PFSK-1 (cell line): ENCODE measurements around the gene DLGAP1.

ENCODE experiments used
- FOXP2 ChIP-seq: optimal IDR thresholded peaks from 2 replicates; pipeline ENCODE3; 2011; ENCODE audit warnings: borderline replicate concordance, control low read depth, inconsistent platforms; ENCODE audit not compliant: insufficient read depth; ENCODE audit errors: extremely low read length, extremely low read depth
- POLR2AphosphoS5 ChIP-seq: IDR thresholded peaks from 2 replicates; pipeline ENCODE4 v1.6.1; 2012; ENCODE audit warnings: low read depth, mild to moderate bottlenecking, control low read depth, low read length, moderate library complexity
- REST ChIP-seq, 2 experiments: IDR thresholded peaks; 2 replicates each; pipeline versions ENCODE4 v1.6.1 to v1.8.0; 2011 to 2012; ENCODE audit warnings: low read depth in 2 of 2, low read length in 2 of 2, control low read depth in 1 of 2, inconsistent platforms in 1 of 2, mild to moderate bottlenecking in 1 of 2, moderate library complexity in 1 of 2; ENCODE audit not compliant: insufficient read depth in 1 of 2
- TAF1 ChIP-seq: IDR thresholded peaks from 2 replicates; pipeline ENCODE4 v1.6.1; 2012; ENCODE audit warnings: low read length, control low read depth, borderline replicate concordance; ENCODE audit not compliant: insufficient read depth

GRCh38 chr18:3624546-3624934 is 830.6 kb downstream of the DLGAP1 start:
- TF ChIP-seq TAF1, result peak; percentile 23; the same call in 1 of the 2 replicates
- no peak for TF ChIP-seq POLR2AphosphoS5
- no peak for TF ChIP-seq FOXP2
- no peak for TF ChIP-seq REST (IDR thresholded peaks at IDR 0.05; ENCODE audit: insufficient read depth in 1 of 2, low read depth in 2 of 2, low read length in 2 of 2)
